Esophagus (tissue), 2 donors: Measurements from ENCODE around the gene L3MBTL4. TPM values are rescaled to one million over a fixed set of nuclear protein-coding genes. Genes with fewer than 3 reads are reported as not detected.
A peak's percentile ranks its signal among the peaks of the same experiment; 100 is the strongest.

Source experiments
- H3K27ac ChIP-seq, 2 donors: one replicate each; pipeline ENCODE4 v1.5.1; 2013; ENCODE audit warnings: low read depth in 2 of 2, mild to moderate bottlenecking in 2 of 2, inconsistent platforms in 1 of 2, low read length in 1 of 2, moderate library complexity in 1 of 2
- H3K27me3 ChIP-seq, 2 donors: one replicate each; pipeline ENCODE4 v1.6.1; 2013; ENCODE audit warnings: low read length in 2 of 2, control low read depth in 1 of 2, mild to moderate bottlenecking in 1 of 2; ENCODE audit not compliant: insufficient read depth in 2 of 2, control insufficient read depth in 1 of 2
- H3K36me3 ChIP-seq, 2 donors: one replicate each; pipeline ENCODE4 v1.6.1; 2013; ENCODE audit warnings: low read length in 1 of 2; ENCODE audit not compliant: control insufficient read depth in 2 of 2, insufficient read depth in 2 of 2
- H3K4me1 ChIP-seq, 2 donors: one replicate each; pipeline ENCODE4 v1.6.1; 2013; ENCODE audit warnings: low read length in 1 of 2; ENCODE audit not compliant: control insufficient read depth in 2 of 2, insufficient read depth in 2 of 2
- H3K4me3 ChIP-seq, 2 donors: one replicate each; pipeline ENCODE4 v1.5.1; 2013; ENCODE audit warnings: low read length in 2 of 2, mild to moderate bottlenecking in 2 of 2, low read depth in 1 of 2, moderate library complexity in 1 of 2
- H3K9me3 ChIP-seq, 2 donors: one replicate each; pipeline ENCODE4 v1.6.1; 2013; ENCODE audit warnings: mild to moderate bottlenecking in 2 of 2, low read depth in 1 of 2, low read length in 1 of 2, moderate library complexity in 1 of 2; ENCODE audit not compliant: control insufficient read depth in 2 of 2, insufficient read depth in 1 of 2
- WGBS, 2 donors: extraction: QIAGEN DNeasy Blood & Tissue Kit; methylation state at CpG; one replicate each; pipeline ENCODE4 v1.1.7; 2013; 5-methylcytosine and 5-hydroxymethylcytosine counted together
- polyA plus RNA-seq, 2 donors: library from polyadenylated mRNA; stranded (reverse); fragments of 200-250 nt; gene quantifications; one replicate each; pipeline ENCODE4 v1.2.3, GENCODE V29; 2013
- donor health status: healthy with polysubstance abuse.
- donor health status: Bipolar disorder and iron deficiency.

The L3MBTL4 gene
- polyA plus RNA-seq, 2 donors: 1.8 to 2.0 TPM

DNA sequence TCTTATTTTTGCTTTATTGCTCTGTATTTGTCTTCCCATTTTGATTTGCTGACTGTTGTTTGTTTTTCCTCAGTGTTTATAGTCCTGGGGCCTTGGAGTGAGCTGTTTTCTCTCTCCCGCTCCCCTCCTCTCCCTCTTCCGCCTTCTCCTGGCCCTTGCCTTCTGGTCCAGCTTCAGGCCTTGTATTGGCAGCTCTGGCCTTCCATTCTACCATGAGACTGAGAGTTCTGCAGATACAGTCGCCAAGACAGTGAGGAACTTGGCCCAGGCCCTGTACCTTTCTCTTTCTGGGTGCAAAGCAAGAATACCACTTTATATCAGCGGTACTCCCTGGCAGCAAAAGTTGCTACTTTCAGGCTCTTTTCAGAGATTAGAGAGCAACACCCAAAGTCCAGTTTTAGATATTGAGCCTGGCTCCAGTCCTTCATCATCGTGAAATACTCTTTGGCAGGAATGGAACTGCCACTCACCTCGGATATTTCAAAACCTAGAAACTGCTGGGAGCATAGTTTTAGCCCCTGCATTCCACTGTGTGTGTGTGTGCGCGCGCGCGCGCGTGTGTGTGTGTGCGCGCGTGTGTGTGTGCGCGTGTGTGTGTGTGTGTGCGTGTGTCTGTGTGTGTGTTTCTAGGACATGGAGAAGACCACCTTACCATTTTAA is 17.1 kb upstream of the L3MBTL4 start:
- H3K9me3 ChIP-seq: no peaks in the 10 kb centered on the region
- WGBS, 2 donors: 80 to 81% methylated on average over 19 of the region's 19 CpGs
- no peaks in the 10 kb centered on the region for H3K36me3 ChIP-seq
- H3K4me1 ChIP-seq: no peaks in the 10 kb centered on the region
- no peak overlapping the region for H3K4me3 ChIP-seq
- H3K27me3 ChIP-seq: no peaks in the 10 kb centered on the region
- no peak overlapping the region for H3K27ac ChIP-seq

GRCh38 chr18:6428851-6429395 is 14.2 kb upstream of the L3MBTL4 start:
- no peaks in the 10 kb centered on the region for H3K27me3 ChIP-seq
- H3K9me3 ChIP-seq: no peaks in the 10 kb centered on the region
- no peaks in the 10 kb centered on the region for H3K36me3 ChIP-seq
- no peak overlapping the region for H3K27ac ChIP-seq
- H3K4me3 ChIP-seq: no peak overlapping the region
- no peaks in the 10 kb centered on the region for H3K4me1 ChIP-seq
- 74 to 75% methylated on average over 3 of the region's 3 CpGs for WGBS, 2 donors

- no peaks in the 10 kb centered on the region for H3K9me3 ChIP-seq
- no peaks in the 10 kb centered on the region for H3K4me1 ChIP-seq
- H3K4me3 ChIP-seq: no peak overlapping the region
- H3K27ac ChIP-seq: no peak overlapping the region
- H3K27me3 ChIP-seq: no peaks in the 10 kb centered on the region
- WGBS, 2 donors: 68% methylated on average over 1 of the region's 1 CpG
- no peaks in the 10 kb centered on the region for H3K36me3 ChIP-seq
These were observed 12.6 kb upstream of the L3MBTL4 start for GRCh38 chr18:6427286-6427685.

GRCh38 chr18:6423289-6423688 is 8.6 kb upstream of the L3MBTL4 start:
- Histone ChIP-seq H3K27me3 (no peaks in the 10 kb centered on the region), H3K27ac (no peak overlapping the region), H3K4me1 (no peaks in the 10 kb centered on the region), H3K9me3 (no peaks in the 10 kb centered on the region), H3K36me3 (no peaks in the 10 kb centered on the region), H3K4me3 (no peak overlapping the region)
- 70 to 75% methylated on average over 5 of the region's 5 CpGs for WGBS, 2 donors

DNA sequence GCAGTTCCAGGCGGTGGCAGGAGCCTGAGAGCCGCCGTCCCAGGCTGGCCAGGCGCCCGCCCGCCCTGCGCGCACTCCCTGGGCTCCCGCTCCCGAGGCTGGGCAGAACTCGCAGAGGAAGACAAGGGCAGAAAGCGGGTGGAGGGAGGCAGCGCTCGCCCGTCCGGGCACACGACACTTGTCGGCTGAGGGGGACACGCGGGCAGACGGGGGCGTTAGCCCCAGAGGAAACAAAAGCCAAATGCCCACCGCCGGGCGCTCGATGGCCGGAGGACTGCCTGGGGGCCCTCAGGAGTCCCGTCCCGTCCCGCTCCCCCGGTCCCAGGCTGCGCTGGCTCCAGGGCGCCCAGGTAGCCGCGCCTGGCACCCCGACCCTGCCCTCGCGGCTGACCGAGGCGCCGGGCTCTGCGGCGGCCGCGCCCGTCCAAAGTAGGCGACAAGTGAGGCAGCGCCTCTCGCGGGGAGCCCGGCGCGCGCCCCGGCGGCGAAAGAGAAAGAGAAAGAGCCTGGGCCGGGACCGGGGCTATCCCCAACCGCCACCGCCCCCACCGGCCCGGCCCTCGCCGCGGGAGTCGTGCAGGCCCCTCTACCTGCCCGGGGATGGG is 491 bp downstream of the L3MBTL4 start:
- peak overlapping the region; percentile 77 to 84 for H3K4me3 ChIP-seq
- no peaks in the 10 kb centered on the region for H3K36me3 ChIP-seq
- no peaks in the 10 kb centered on the region for H3K4me1 ChIP-seq
- H3K27ac ChIP-seq: peak overlapping the region; percentile 79
- H3K9me3 ChIP-seq: no peaks in the 10 kb centered on the region
- 2 to 3% methylated on average over 33 to 68 of the region's 68 CpGs for WGBS, 2 donors
- H3K27me3 ChIP-seq: no peaks in the 10 kb centered on the region

GRCh38 chr18:6413579-6414117 is 1.1 kb downstream of the L3MBTL4 start:
- 28 to 42% methylated on average over 25 of the region's 25 CpGs for WGBS, 2 donors
- Histone ChIP-seq H3K9me3 (no peaks in the 10 kb centered on the region), H3K4me3 (peak overlapping the region; percentile 77 to 84), H3K27ac (peak overlapping the region; percentile 69 to 79), H3K27me3 (no peaks in the 10 kb centered on the region), H3K4me1 (no peaks in the 10 kb centered on the region), H3K36me3 (no peaks in the 10 kb centered on the region)

DNA sequence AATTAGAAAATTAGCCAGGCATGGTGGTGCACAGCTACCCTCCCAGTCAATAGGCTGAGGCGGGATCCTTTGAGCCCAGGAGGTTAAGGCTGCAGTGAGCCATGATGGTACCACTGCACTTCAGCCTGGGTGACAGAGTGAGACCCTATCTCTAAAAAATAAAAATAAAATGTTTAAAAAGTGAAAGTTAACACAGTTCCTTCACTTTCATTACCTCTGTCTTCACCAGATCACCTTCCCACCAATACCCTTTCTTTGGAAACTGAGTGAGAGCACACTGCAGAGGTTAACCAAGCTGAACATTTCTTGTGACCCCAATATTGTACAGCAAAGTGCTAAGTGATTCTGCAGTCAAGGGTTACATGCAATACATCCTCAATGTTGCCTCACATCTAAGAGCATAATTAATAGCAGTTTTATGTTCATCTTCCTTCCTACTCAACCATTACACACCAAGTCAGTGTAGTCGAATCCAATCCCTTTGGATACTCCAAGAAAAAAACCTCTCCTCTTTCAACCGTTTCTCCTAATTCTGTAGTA is 1.7 kb downstream of the L3MBTL4 start:
- 74 to 77% methylated on average over 3 of the region's 3 CpGs for WGBS, 2 donors
- no peaks in the 10 kb centered on the region for H3K36me3 ChIP-seq
- no peak overlapping the region for H3K4me3 ChIP-seq
- H3K9me3 ChIP-seq: no peaks in the 10 kb centered on the region
- H3K27ac ChIP-seq: no peak overlapping the region
- no peaks in the 10 kb centered on the region for H3K4me1 ChIP-seq
- H3K27me3 ChIP-seq: no peaks in the 10 kb centered on the region

GRCh38 chr18:6411382-6411781 is 3.3 kb downstream of the L3MBTL4 start:
- Histone ChIP-seq H3K27me3 (no peaks in the 10 kb centered on the region), H3K27ac (no peak overlapping the region), H3K36me3 (no peaks in the 10 kb centered on the region), H3K9me3 (no peaks in the 10 kb centered on the region), H3K4me1 (no peaks in the 10 kb centered on the region), H3K4me3 (no peak overlapping the region)
- 73 to 75% methylated on average over 5 of the region's 5 CpGs for WGBS, 2 donors

- Histone ChIP-seq H3K27ac (no peak overlapping the region), H3K4me1 (peaks cover 2 to 3% of the 10 kb centered on the region in 2 donors), H3K36me3 (no peaks in the 10 kb centered on the region), H3K9me3 (no peaks in the 10 kb centered on the region), H3K27me3 (no peaks in the 10 kb centered on the region), H3K4me3 (no peak overlapping the region)
- 92% methylated on average over 7 of the region's 7 CpGs for WGBS, 2 donors
These were observed 4.8 kb downstream of the L3MBTL4 start for GRCh38 chr18:6409933-6410332.
